ENCODE measurements around the gene PIK3C2G. TPM values are rescaled to one million over a fixed set of nuclear protein-coding genes. Genes with fewer than 3 reads are reported as not detected.

PIK3C2G gene
- total and polyA plus RNA-seq, 8 donors = 0.60 to 3.2 (median 1.5) TPM

DNA sequence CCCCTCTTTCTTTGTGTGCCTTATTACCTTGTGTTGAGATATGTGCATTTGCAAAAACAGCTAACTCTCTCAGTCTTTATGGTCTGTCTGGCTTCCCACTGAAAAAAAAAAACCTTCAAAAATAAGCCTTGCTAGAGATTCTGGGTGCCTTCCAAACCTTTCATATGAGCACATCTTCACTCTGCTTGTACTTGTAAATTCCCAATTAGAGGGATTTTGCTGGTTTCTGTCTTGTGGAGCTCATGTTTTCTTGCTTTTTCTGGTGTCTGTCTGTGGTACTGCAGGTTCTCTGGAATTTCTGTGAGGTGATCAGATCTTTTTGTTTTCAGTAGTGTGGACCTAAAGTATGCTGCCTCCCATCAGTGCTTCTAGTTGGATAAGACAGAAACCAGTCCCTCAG lies 100.1 kb downstream of the PIK3C2G start:
- intact Hi-C loops (cut with DNase I) = no loop called here
- TF ChIP-seq, protein P1, sequence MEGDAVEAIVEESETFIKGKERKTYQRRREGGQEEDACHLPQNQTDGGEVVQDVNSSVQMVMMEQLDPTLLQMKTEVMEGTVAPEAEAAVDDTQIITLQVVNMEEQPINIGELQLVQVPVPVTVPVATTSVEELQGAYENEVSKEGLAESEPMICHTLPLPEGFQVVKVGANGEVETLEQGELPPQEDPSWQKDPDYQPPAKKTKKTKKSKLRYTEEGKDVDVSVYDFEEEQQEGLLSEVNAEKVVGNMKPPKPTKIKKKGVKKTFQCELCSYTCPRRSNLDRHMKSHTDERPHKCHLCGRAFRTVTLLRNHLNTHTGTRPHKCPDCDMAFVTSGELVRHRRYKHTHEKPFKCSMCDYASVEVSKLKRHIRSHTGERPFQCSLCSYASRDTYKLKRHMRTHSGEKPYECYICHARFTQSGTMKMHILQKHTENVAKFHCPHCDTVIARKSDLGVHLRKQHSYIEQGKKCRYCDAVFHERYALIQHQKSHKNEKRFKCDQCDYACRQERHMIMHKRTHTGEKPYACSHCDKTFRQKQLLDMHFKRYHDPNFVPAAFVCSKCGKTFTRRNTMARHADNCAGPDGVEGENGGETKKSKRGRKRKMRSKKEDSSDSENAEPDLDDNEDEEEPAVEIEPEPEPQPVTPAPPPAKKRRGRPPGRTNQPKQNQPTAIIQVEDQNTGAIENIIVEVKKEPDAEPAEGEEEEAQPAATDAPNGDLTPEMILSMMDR (IDR thresholded peaks at IDR 0.05) = no peak
- DNase-seq (no peak), ATAC-seq (no peak), FAIRE-seq (no peak)
- Histone ChIP-seq H3K9me3 (no peaks in the 10 kb centered on the region), H3K36me3 (no peaks in the 10 kb centered on the region), H3K4me1 (no peaks in the 10 kb centered on the region), H3K4me3 (no peak overlapping the region), H3K27ac (no peak overlapping the region), H3K27me3 (no peaks in the 10 kb centered on the region)

GRCh38 chr12:18363321-18363720 lies 102.0 kb downstream of the PIK3C2G start:
- Histone ChIP-seq H3K36me3 (no peaks in the 10 kb centered on the region), H3K4me1 (no peaks in the 10 kb centered on the region), H3K27me3 (no peaks in the 10 kb centered on the region), H3K27ac (no peak overlapping the region), H3K9me3 (no peaks in the 10 kb centered on the region), H3K4me3 (no peak overlapping the region)
- intact Hi-C loops (cut with DNase I) = no loop called here
- DNase-seq (no peak), ATAC-seq (no peak), FAIRE-seq (no peak)
- TF ChIP-seq, protein P1 (IDR thresholded peaks at IDR 0.05) = no peak
- WGBS, 2 donors = 28 to 54% methylated on average over 2 of the region's 2 CpGs

- DNase-seq = no peak
- TF ChIP-seq, protein P1 (IDR thresholded peaks at IDR 0.05) = no peak
- Histone ChIP-seq H3K4me3 (no peak overlapping the region), H3K9me3 (no peaks in the 10 kb centered on the region), H3K27ac (no peak overlapping the region), H3K36me3 (no peaks in the 10 kb centered on the region), H3K27me3 (no peaks in the 10 kb centered on the region), H3K4me1 (no peaks in the 10 kb centered on the region)
- intact Hi-C loops (cut with DNase I) = no loop called here
- no peak for FAIRE-seq
- 67 to 78% methylated on average over 3 of the region's 3 CpGs for WGBS, 2 donors
- no peak for ATAC-seq
Measured at GRCh38 chr12:18368594-18368993, 107.3 kb downstream of the PIK3C2G start.

GRCh38 chr12:18373181-18373580 lies 111.9 kb downstream of the PIK3C2G start:
- 74 to 81% methylated on average over 6 of the region's 6 CpGs for WGBS, 2 donors
- Histone ChIP-seq H3K9me3 (no peaks in the 10 kb centered on the region), H3K27me3 (no peaks in the 10 kb centered on the region), H3K4me1 (no peaks in the 10 kb centered on the region), H3K4me3 (no peak overlapping the region), H3K27ac (no peak overlapping the region), H3K36me3 (no peaks in the 10 kb centered on the region)
- TF ChIP-seq, protein P1 (IDR thresholded peaks at IDR 0.05) = no peak
- no peak for DNase-seq
- no peak for ATAC-seq
- no peak for FAIRE-seq
- intact Hi-C loops (cut with DNase I) = no loop called here

GRCh38 chr12:18375131-18375530 lies 113.8 kb downstream of the PIK3C2G start:
- TF ChIP-seq, protein P1 (IDR thresholded peaks at IDR 0.05) = no peak
- FAIRE-seq = no peak
- Histone ChIP-seq H3K4me1 (no peaks in the 10 kb centered on the region), H3K36me3 (no peaks in the 10 kb centered on the region), H3K27me3 (no peaks in the 10 kb centered on the region), H3K27ac (no peak overlapping the region), H3K9me3 (no peaks in the 10 kb centered on the region), H3K4me3 (no peak overlapping the region)
- no peak for ATAC-seq
- intact Hi-C loops (cut with DNase I) = no loop called here
- DNase-seq = no peak

Data from pancreas (tissue), 10 donors.